PC-3 (cell line): Measurements from ENCODE around the gene RNMT. TPM values are rescaled to one million over a fixed set of nuclear protein-coding genes. Genes with fewer than 3 reads are reported as not detected.

Experiments used
- ATAC-seq: fragments of 200-7000 bp; cut with Tn5 transposase; 2 replicates; pipeline ENCODE4 v1.9.1; 2020; ENCODE audit warnings: mild to moderate bottlenecking, moderate library complexity
- BruUV-seq: library from RNA; stranded (reverse); fragments of 400-500 nt; replicated peaks from 2 replicates; lab custom pipeline; 2021; lab: Mats Ljungman, UMichigan
- CTCF ChIA-PET: fragments of 300-600 bp; sonication (Branson Sonifier 250); formaldehyde crosslinking; loops from one replicate; lab custom pipeline; 2022; ENCODE audit warnings: antibody characterized with exemption; lab: Charles Lee
- POLR2A ChIA-PET: fragments of 300-600 bp; sonication (Branson Sonifier 250); formaldehyde crosslinking; loops from one replicate; lab custom pipeline; 2022; ENCODE audit warnings: antibody characterized with exemption; ENCODE audit not compliant: unreplicated experiment; lab: Charles Lee
- DNase-seq: peaks from one replicate; pipeline ENCODE4 v3.0.0-alpha.2; 2015
- H2AFZ ChIP-seq: fragments of 300-600 bp; sonication (generic); 2 replicates; pipeline ENCODE4 v1.6.0; 2016; ENCODE audit warnings: antibody characterized with exemption, low read length
- H3F3A ChIP-seq: fragments of 300-600 bp; sonication (generic); one replicate; pipeline ENCODE4 v1.6.0; 2017; ENCODE audit warnings: antibody characterized with exemption, low read length, control low read depth, mild to moderate bottlenecking; ENCODE audit not compliant: unreplicated experiment
- H3K27ac ChIP-seq: fragments of 300-600 bp; sonication (generic); 2 replicates; pipeline ENCODE4 v1.5.1; 2016; ENCODE audit warnings: mild to moderate bottlenecking, low read length
- H3K27me3 ChIP-seq: fragments of 300-600 bp; sonication (generic); 2 replicates; pipeline ENCODE4 v1.6.1; 2016; ENCODE audit warnings: low read length, mixed read lengths
- H3K36me3 ChIP-seq: fragments of 300-600 bp; sonication (generic); 2 replicates; pipeline ENCODE4 v1.6.1; 2016; ENCODE audit warnings: low read depth, mixed run types, low read length, mixed read lengths
- H3K4me1 ChIP-seq: fragments of 300-600 bp; sonication (generic); 2 replicates; pipeline ENCODE4 v1.5.1; 2016; ENCODE audit warnings: low read length; ENCODE audit not compliant: insufficient read depth
- H3K4me2 ChIP-seq: fragments of 300-600 bp; sonication (generic); 2 replicates; pipeline ENCODE4 v1.6.0; 2016; ENCODE audit warnings: low read length
- H3K4me3 ChIP-seq: fragments of 300-600 bp; sonication (generic); 2 replicates; pipeline ENCODE4 v1.5.1; 2016; ENCODE audit warnings: mild to moderate bottlenecking, low read length, mixed read lengths
- H3K79me2 ChIP-seq: fragments of 300-600 bp; sonication (generic); 2 replicates; pipeline ENCODE4 v1.6.1; 2017; ENCODE audit warnings: low read length, mixed read lengths
- H3K9ac ChIP-seq: fragments of 300-600 bp; sonication (generic); 2 replicates; pipeline ENCODE4 v1.6.0; 2016; ENCODE audit warnings: mild to moderate bottlenecking, low read length
- H3K9me2 ChIP-seq: fragments of 300-600 bp; sonication (generic); replicated peaks from 2 replicates; pipeline ENCODE4 v1.6.1; 2016; ENCODE audit warnings: mixed run types, low read length, mixed read lengths
- H3K9me3 ChIP-seq: fragments of 300-600 bp; sonication (generic); 2 replicates; pipeline ENCODE4 v1.6.1; 2016; ENCODE audit warnings: low read length, mixed read lengths
- H4K20me1 ChIP-seq: fragments of 300-600 bp; sonication (generic); 2 replicates; pipeline ENCODE4 v1.6.1; 2016; ENCODE audit warnings: low read length, mixed read lengths
- CTCF ChIP-seq: fragments of 300-600 bp; sonication (generic); conservative IDR thresholded peaks from 2 replicates; pipeline ENCODE4 v1.5.1; 2017; ENCODE audit warnings: antibody characterized with exemption, low read depth, mild to moderate bottlenecking, low read length
- EZH2 ChIP-seq: fragments of 300-600 bp; sonication (generic); IDR thresholded peaks from one replicate; pipeline ENCODE4 v1.6.1; 2017; ENCODE audit warnings: antibody characterized with exemption, mild to moderate bottlenecking, low read length; ENCODE audit not compliant: unreplicated experiment
- EZH2phosphoT487 ChIP-seq: fragments of 300-600 bp; sonication (generic); IDR thresholded peaks from 2 replicates; pipeline ENCODE4 v1.6.1; 2018; ENCODE audit warnings: mild to moderate bottlenecking, antibody characterized with exemption, low read length, borderline replicate concordance
- intact Hi-C: fragments of 100-400 bp; cut with micrococcal nuclease; formaldehyde crosslinking; loops from 2 replicates; pipeline ENCODE4 v1.9.0; 2023
- total RNA-seq: library from RNA; depleted of rRNA; stranded (reverse); fragments of >200 nt; gene quantifications from 2 replicates; pipeline ENCODE4 v1.2.3, GENCODE V29; 2014

Gene RNMT
- total RNA-seq, 1 experiment from 2014 or later = 18.9 TPM

- intact Hi-C loops = no loop called here
- Histone ChIP-seq H3K4me2 (peak overlapping the region; percentile 23), H3K27me3 (no peaks in the 10 kb centered on the region), H3K27ac (peak overlapping the region; percentile 78), H3K4me1 (peaks cover 23% of the 10 kb centered on the region), H3K4me3 (no peak overlapping the region), H3K9me3 (peaks cover 12% of the 10 kb centered on the region), H4K20me1 (no peaks in the 10 kb centered on the region), H3K9ac (peak overlapping the region; percentile 19; the same call in 1 of the 2 replicates), H3K9me2 (no peaks in the 10 kb centered on the region), H3K79me2 (peaks cover 94% of the 10 kb centered on the region), H2AFZ (no peak overlapping the region), H3F3A (no peaks in the 10 kb centered on the region), H3K36me3 (peaks cover 39% of the 10 kb centered on the region)
- peak; percentile 85 for DNase-seq
- ChIA-PET CTCF (no interaction called here), POLR2A (no interaction called here)
- BruUV-seq = no TSS peak
- no peak for TF ChIP-seq EZH2
- TF ChIP-seq CTCF = no peak
- TF ChIP-seq EZH2phosphoT487 = no peak
- ATAC-seq = peak; percentile 91
Observed at GRCh38 chr18:13710414-13710831, 16.1 kb upstream of the RNMT start.

DNA sequence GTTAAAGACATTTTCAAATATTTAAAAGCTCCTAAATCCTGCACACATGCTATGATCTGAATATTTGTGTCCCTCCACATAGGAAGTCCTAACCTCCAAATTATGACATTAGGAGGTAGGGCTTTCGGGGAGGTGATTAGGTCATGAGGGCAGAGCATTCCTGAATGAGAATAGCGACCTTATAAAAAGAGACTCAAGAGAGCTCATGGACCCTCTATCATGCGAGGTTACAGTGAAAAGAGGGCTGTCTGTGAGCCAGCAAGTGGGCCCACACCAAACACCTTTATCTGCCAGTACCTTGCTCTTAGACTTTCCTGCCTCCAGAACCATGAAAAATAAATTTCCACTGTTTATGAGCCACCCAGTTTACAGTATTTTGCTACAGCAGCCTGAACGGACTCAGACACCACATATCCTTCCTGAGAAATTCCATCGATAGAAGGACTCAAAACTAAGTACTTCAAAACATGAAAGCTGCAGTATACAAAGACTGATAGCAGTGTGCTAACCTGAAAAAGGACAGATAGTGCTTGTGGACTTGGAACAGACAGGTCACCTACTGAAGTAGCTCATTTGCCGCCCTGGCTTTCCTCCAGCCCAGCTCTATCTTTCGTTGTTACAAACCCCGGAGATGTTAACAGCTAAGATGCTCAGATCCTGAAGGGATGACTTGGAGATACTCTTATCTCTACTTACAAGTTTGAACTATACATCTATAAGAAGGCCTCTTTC, 13.9 kb upstream of the RNMT start:
- peaks cover 94% of the 10 kb centered on the region for H3K79me2 ChIP-seq
- no peak overlapping the region for H3K4me2 ChIP-seq
- no peaks in the 10 kb centered on the region for H4K20me1 ChIP-seq
- H3K9me3 ChIP-seq = peaks cover 4% of the 10 kb centered on the region; the same call in 1 of the 2 replicates
- H3F3A ChIP-seq = no peaks in the 10 kb centered on the region
- H3K4me1 ChIP-seq = peaks cover 23% of the 10 kb centered on the region
- ATAC-seq (no peak), DNase-seq (no peak)
- TF ChIP-seq CTCF (no peak), EZH2phosphoT487 (no peak), EZH2 (no peak)
- peaks cover 27% of the 10 kb centered on the region for H3K36me3 ChIP-seq
- POLR2A ChIA-PET = no interaction called here
- H3K9ac ChIP-seq = no peak overlapping the region
- H3K27me3 ChIP-seq = no peaks in the 10 kb centered on the region
- H2AFZ ChIP-seq = no peak overlapping the region
- CTCF ChIA-PET = no interaction called here
- no TSS peak for BruUV-seq
- H3K27ac ChIP-seq = no peak overlapping the region
- H3K9me2 ChIP-seq = no peaks in the 10 kb centered on the region
- intact Hi-C loops = no loop called here
- H3K4me3 ChIP-seq = no peak overlapping the region

DNA sequence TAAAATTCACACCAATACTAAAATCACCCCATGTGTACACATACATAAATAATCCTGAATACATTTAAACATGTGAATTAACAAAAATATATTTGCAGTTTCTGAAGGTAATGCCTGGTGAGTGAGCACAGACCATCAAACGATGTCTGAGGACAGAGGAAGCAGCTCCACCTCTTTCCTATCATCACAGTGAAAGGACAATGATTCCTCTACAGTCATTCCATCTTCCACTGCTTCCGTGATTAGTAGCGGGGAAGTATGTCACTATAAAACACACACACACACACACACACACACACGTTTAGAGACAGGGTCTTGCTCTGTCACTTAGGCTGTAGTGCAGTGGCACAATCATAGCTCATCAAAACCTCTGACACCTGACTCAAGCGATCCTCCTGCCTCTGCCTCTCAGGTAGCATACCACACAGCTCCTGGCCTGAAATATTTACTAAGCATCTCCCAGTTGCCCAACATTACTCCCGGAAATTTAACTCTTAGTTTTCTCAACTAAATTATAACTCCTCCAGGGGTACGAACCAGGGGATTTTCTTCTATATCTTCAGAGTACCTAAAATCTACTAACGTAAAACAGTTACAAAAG, 12.9 kb upstream of the RNMT start:
- H3K36me3 ChIP-seq = peaks cover 27% of the 10 kb centered on the region
- no peaks in the 10 kb centered on the region for H3K9me2 ChIP-seq
- peaks cover 94% of the 10 kb centered on the region for H3K79me2 ChIP-seq
- DNase-seq (no peak), ATAC-seq (no peak)
- H3K4me3 ChIP-seq = no peak overlapping the region
- no TSS peak for BruUV-seq
- no peak overlapping the region for H3K27ac ChIP-seq
- intact Hi-C loops = no loop called here
- no peaks in the 10 kb centered on the region for H3K27me3 ChIP-seq
- H2AFZ ChIP-seq = no peak overlapping the region
- POLR2A ChIA-PET = no interaction called here
- H3K9me3 ChIP-seq = peaks cover 4% of the 10 kb centered on the region; the same call in 1 of the 2 replicates
- peaks cover 1% of the 10 kb centered on the region; the same call in 1 of the 2 replicates for H4K20me1 ChIP-seq
- TF ChIP-seq EZH2phosphoT487 (no peak), EZH2 (no peak), CTCF (no peak)
- H3K9ac ChIP-seq = no peak overlapping the region
- H3F3A ChIP-seq = no peaks in the 10 kb centered on the region
- CTCF ChIA-PET = no interaction called here
- no peak overlapping the region for H3K4me2 ChIP-seq
- H3K4me1 ChIP-seq = peaks cover 23% of the 10 kb centered on the region
